Activated naive CD8-positive, alpha-beta T cell treated with anti-CD3 and anti-CD28 coated beads for 36 hours (primary cell): ENCODE results near the gene ERCC6L. TPM values are rescaled to one million over a fixed set of nuclear protein-coding genes. Genes with fewer than 3 reads are reported as not detected.

Source experiments
- DNase-seq: peaks from one replicate; pipeline ENCODE4 v3.0.0; 2021
- H3K27ac Mint-ChIP-seq: one replicate; pipeline ENCODE4 v1.8.0; 2022; ENCODE audit warnings: mild to moderate bottlenecking, moderate library complexity, mixed read lengths
- H3K27me3 Mint-ChIP-seq: one replicate; pipeline ENCODE4 v1.8.0; 2022; ENCODE audit warnings: mild to moderate bottlenecking, mixed read lengths
- H3K36me3 Mint-ChIP-seq: one replicate; pipeline ENCODE4 v1.8.0; 2021; ENCODE audit warnings: mild to moderate bottlenecking, mixed read lengths
- H3K4me1 Mint-ChIP-seq: one replicate; pipeline ENCODE4 v1.8.0; 2021; ENCODE audit warnings: mixed read lengths
- H3K4me3 Mint-ChIP-seq: one replicate; pipeline ENCODE4 v1.8.0; 2022; ENCODE audit warnings: mild to moderate bottlenecking, moderate library complexity, mixed read lengths
- H3K9me3 Mint-ChIP-seq: one replicate; pipeline ENCODE4 v1.8.0; 2022; ENCODE audit warnings: mixed read lengths
- total RNA-seq, 2 experiments: library from RNA; stranded (reverse); gene quantifications; one replicate each; pipeline ENCODE4 v1.2.3, GENCODE V29; 2021

Gene ERCC6L
- total RNA-seq, 2 experiments from 2014 or later, result 13.1 to 13.7 TPM

GRCh38 chrX:72159769-72160168 is 79.1 kb downstream of the ERCC6L start:
- no peak for DNase-seq
- Mint-ChIP-seq H3K27me3 (peaks cover 3% of the 10 kb centered on the region), H3K36me3 (no peaks in the 10 kb centered on the region), H3K27ac (no peak overlapping the region), H3K4me3 (no peak overlapping the region), H3K4me1 (no peaks in the 10 kb centered on the region), H3K9me3 (no peaks in the 10 kb centered on the region)

DNA sequence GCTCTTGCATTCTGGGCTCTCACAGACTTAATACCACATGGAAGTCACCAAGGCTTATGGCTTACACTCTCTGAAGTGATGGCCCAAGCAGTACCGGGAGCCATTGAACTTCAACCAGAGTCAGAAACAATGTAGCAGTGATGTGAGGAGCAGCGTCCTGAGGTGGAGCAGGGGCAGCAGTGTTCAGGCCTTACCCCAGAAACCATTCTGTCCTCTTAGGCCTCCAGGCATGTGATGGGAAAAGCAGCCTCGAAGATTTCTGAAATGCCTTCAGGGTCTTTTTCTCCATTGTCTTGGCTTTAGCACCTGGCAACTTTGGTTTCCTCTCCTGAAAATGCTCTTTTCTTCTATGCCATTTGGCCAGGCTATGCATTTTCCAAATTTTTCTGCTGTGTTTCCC is 80.1 kb downstream of the ERCC6L start:
- H3K36me3 Mint-ChIP-seq, result no peaks in the 10 kb centered on the region
- no peak for DNase-seq
- no peaks in the 10 kb centered on the region for H3K9me3 Mint-ChIP-seq
- no peak overlapping the region for H3K4me3 Mint-ChIP-seq
- peaks cover 3% of the 10 kb centered on the region for H3K27me3 Mint-ChIP-seq
- no peaks in the 10 kb centered on the region for H3K4me1 Mint-ChIP-seq
- no peak overlapping the region for H3K27ac Mint-ChIP-seq

Other genes with a start within 250 kb of the ERCC6L start
- under 1 TPM; 0.08 TPM for gene RTL5, start 107.1 kb downstream of the ERCC6L start, total RNA-seq
- gene PIN4, start 57.3 kb downstream of the ERCC6L start, total RNA-seq, result 1 to 10 TPM; 6.2 to 6.3 TPM
- 1,000 to 10,000 TPM; 1,252 to 1,255 TPM for gene RPS4X, start 38.2 kb upstream of the ERCC6L start, total RNA-seq
- gene CITED1, start 66.9 kb upstream of the ERCC6L start, total RNA-seq, result not detected